K562 treated with DMSO at 1 percent for 24 hours (cell line): ENCODE measurements around the gene SERPINB6. TPM values are rescaled to one million over a fixed set of nuclear protein-coding genes. Genes with fewer than 3 reads are reported as not detected.

ENCODE experiments used
- total RNA-seq: library from RNA; unstranded; fragments of 300-600 nt; gene quantifications from 2 replicates; pipeline ENCODE4 v1.2.3, GENCODE V29; 2022; ENCODE audit warnings: low read depth; ENCODE audit not compliant: insufficient read depth

Gene SERPINB6
- 245 and 250 TPM in 2 replicates for total RNA-seq

DNA sequence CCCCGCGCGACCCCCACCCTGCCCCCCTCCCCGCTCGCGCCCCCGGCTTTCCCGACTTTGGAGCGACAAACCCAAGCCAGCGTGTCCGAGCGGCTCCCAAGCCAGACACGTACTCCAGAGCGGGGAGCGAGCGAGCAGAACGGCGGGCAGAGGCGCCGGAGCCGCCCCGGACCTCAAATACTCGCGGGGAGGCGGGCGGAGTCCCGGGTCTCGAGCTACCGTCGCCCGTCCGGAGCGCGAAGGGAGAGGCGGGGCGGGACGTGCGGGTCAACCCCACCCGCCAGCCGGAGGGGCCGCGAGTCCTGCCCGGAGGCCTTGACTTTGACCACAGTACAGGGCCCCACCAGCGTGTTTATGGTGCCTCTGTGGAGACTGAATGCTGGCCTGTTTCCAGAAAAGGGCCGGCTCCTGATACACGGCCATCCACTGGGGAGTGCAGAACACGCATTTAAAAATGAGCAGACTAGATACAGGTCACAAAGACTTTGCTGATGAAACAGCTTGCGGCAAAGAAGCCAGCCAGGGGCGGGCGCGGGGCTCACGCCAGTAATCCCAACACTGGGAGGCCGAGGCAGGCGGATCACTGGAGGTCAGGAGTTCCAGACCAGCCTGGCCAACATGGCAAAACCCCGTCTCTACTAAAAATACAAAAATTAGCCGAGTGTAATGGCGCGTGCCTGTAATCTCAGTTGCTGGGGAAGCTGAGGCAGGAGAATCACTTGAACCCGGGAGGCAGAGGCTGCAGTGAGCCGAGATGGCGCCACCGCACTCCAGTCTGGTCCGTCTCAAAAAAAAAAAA is at the start of gene SERPINB6:
Gene SERPINB6, minus strand, starts transcription at position 148 of the 799 bp plus-strand sequence. CDS start 12,235 bp downstream, outside the sequence.

DNA sequence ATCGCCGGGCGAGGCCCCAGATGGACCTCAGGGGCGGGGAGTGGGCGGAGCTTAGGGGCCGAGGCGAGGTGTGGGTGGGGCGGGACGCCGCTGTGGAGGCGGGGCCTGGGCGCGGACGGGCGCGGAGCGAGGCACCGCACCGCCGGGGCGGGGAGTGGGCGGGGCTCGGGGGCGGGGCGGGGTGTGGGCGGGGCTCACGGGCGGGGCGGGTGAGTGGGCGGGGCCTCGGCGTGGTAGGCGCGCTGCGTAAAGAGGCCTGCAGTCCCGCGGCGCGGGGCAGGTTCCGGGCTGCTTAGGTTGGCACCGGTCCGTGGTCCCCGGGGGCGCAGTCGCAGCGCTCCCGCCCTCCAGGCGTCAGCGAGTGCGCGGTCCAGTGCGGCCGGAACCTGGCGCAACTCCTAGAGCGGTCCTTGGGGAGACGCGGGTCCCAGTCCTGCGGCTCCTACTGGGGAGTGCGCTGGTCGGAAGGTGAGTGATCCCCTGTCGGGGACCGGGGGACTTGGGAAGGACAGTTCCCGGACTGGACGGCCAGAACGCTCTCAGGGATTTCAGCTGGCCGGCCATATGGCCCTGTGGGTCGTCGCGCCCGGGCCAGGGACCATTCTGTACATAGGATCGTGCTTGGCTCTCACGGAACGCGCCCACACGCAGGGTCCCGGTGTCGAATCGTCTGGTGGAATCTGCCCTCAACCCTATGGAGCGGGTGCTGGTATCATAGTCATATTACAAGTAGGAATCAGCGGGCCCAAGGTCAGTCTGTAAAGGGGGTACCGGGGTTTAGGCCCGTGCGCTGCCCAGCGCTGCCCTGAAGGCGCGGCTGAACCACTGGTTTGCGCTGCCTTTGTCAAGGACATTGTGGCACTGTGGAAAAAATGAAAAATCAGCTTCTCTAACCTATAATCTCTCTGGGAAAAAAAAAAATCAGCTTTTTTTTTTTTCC is 28.5 kb upstream of the SERPINB6 start, which contains the start of gene NQO2:
Gene NQO2, plus strand, starts transcription at position 277 of the 940 bp plus-strand sequence. CDS start 6,659 bp downstream, outside the sequence.

Other genes with a start within 250 kb of the SERPINB6 start
- 0.23 and 0.39 TPM in 2 replicates for gene MYLK4, start 220.6 kb downstream of the SERPINB6 start, total RNA-seq
- 71.9 and 73.4 TPM in 2 replicates for gene WRNIP1, start 206.2 kb downstream of the SERPINB6 start, total RNA-seq
- 60.4 and 72.9 TPM in 2 replicates for gene SERPINB1, start 129.7 kb downstream of the SERPINB6 start, total RNA-seq
- gene SERPINB9, start 68.3 kb downstream of the SERPINB6 start, total RNA-seq: 23.6 and 24.0 TPM in 2 replicates
- 222 and 225 TPM in 2 replicates for gene NQO2, start 28.3 kb upstream of the SERPINB6 start, total RNA-seq
- gene RIPK1, start 96.9 kb upstream of the SERPINB6 start, total RNA-seq: 26.2 and 30.9 TPM in 2 replicates
- gene BPHL, start 147.1 kb upstream of the SERPINB6 start, total RNA-seq: 9.6 and 9.8 TPM in 2 replicates
- gene TUBB2A, start 186.0 kb upstream of the SERPINB6 start, total RNA-seq: 211 TPM in 2 replicates